ENCODE measurements around the gene RAB34. TPM values are rescaled to one million over a fixed set of nuclear protein-coding genes. Genes with fewer than 3 reads are reported as not detected.
"Not testable (repeated sequence)": the region's sequence is repeated elsewhere in the genome, so short reads cannot be mapped to it uniquely, and the experiment has no call there.

The RAB34 gene
- total RNA-seq, 2 experiments from 2014 or later, result 4.9 to 6.6 TPM

DNA sequence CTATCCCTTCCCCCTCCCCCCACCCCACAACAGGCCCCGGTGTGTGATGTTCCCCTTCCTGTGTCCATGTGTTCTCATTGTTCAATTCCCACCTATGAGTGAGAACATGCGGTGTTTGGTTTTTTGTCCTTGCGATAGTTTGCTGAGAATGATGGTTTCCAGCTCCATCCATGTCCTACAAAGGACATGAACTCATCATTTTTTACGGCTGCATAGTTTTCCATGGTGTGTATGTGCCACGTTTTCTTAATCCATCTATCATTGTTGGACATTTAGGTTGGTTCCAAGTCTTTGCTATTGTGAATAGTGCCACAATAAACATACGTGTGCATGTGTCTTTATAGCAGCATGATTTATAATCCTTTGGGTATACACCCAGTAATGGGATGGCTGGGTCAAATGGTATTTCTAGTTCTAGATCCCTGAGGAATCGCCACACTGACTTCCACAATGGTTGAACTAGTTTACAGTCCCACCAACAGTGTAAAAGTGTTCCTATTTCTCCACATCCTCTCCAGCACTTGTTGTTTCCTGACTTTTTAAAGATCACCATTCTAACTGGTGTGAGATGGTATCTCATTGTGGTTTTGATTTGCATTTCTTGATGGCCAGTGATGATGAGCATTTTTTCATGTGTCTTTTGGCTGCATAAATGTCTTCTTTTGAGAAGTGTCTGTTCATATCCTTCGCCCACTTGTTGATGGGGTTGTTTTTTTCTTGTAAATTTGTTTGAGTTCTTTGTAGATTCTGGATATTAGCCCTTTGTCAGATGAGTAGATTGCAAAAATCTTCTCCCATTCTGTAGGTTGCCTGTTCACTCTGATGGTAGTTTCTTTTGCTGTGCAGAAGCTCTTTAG lies 18.5 kb upstream of the RAB34 start:
- H3K36me3 Mint-ChIP-seq; H3K27ac Mint-ChIP-seq; H3K9me3 Mint-ChIP-seq; DNase-seq; H3K4me3 Mint-ChIP-seq; intact Hi-C loops (cut with micrococcal nuclease); H3K27me3 Mint-ChIP-seq: not testable (repeated sequence)
- H3K4me1 Mint-ChIP-seq (ENCODE audit: low read depth), result peaks cover 26% of the 10 kb centered on the region
- POLR2A ChIA-PET, result interaction anchor here (1.0 kb wide), 1 partner anchor 10 kb away, joined by 3 read pairs; no protein-coding TSS in a partner anchor
- CTCF ChIA-PET, result interaction anchor here (1.5 to 1.6 kb wide), 2 partner anchors 14 to 218 kb away, joined by 4 to 10 read pairs; no protein-coding TSS in a partner anchor

DNA sequence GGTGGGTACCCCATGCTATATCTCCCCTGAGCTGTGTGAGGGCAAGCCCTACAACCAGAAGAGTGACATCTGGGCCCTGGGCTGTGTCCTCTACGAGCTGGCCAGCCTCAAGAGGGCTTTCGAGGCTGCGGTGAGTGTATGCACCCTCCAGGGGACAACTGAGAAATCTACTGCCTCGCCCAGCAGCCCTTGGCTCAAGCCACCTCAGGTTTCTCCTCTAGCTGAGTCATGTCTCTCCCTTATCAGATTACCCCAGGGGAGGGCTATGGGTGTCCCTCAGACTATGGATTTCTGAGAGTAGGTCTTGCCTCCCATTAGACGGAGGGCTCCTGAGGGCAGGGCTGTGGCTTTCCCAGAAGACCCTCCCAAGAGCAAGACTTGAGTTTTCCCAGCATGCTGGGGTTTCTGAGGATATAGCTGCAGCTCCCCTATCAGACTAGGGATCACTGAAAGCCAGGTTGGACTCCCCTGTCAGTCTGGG lies 17.6 kb upstream of the RAB34 start:
- no peak for DNase-seq
- intact Hi-C loops (cut with micrococcal nuclease), result no loop called here
- H3K9me3 Mint-ChIP-seq, result no peaks in the 10 kb centered on the region
- no peaks in the 10 kb centered on the region for H3K27me3 Mint-ChIP-seq
- H3K4me3 Mint-ChIP-seq, result no peak overlapping the region
- CTCF ChIA-PET, result interaction anchor here (0.6 to 1.6 kb wide), 3 partner anchors 15 to 218 kb away, joined by 3 to 10 read pairs (median 4); no protein-coding TSS in a partner anchor
- H3K36me3 Mint-ChIP-seq, result peaks cover 7% of the 10 kb centered on the region
- H3K4me1 Mint-ChIP-seq (ENCODE audit: low read depth), result peaks cover 26% of the 10 kb centered on the region
- POLR2A ChIA-PET, result interaction anchor here (1.0 kb wide), 1 partner anchor 10 kb away, joined by 3 read pairs; no protein-coding TSS in a partner anchor
- H3K27ac Mint-ChIP-seq, result no peak overlapping the region

DNA sequence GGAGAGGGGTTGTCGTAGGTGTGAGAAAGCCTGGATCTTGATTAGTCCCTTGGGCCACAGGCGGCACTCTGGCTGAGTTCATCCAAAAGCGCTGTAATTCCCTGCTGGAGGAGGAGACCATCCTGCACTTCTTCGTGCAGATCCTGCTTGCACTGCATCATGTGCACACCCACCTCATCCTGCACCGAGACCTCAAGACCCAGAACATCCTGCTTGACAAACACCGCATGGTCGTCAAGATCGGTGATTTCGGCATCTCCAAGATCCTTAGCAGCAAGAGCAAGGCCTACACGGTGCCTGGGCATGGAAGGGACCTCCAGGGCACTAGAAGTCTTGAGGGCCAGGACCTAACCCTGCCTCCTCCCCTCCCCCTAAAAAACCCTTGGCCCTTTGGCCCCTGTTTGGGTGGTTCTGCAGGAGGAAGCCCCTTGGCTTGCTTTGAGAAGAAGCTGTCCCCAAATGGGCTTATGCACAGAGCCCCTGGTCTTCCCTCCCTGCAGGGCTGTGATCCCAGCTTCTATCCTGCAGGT lies 17.1 kb upstream of the RAB34 start:
- Mint-ChIP-seq H3K4me1 (ENCODE audit: low read depth) (peaks cover 28% of the 10 kb centered on the region), H3K27ac (no peak overlapping the region), H3K27me3 (no peaks in the 10 kb centered on the region), H3K4me3 (no peak overlapping the region), H3K9me3 (no peaks in the 10 kb centered on the region), H3K36me3 (peaks cover 7% of the 10 kb centered on the region)
- intact Hi-C loops (cut with micrococcal nuclease), result no loop called here
- no peak for DNase-seq
- ChIA-PET CTCF (interaction anchor here (0.6 to 1.6 kb wide), 4 partner anchors 15 to 219 kb away, joined by 3 to 10 read pairs (median 4); no protein-coding TSS in a partner anchor), POLR2A (no interaction called here)

DNA sequence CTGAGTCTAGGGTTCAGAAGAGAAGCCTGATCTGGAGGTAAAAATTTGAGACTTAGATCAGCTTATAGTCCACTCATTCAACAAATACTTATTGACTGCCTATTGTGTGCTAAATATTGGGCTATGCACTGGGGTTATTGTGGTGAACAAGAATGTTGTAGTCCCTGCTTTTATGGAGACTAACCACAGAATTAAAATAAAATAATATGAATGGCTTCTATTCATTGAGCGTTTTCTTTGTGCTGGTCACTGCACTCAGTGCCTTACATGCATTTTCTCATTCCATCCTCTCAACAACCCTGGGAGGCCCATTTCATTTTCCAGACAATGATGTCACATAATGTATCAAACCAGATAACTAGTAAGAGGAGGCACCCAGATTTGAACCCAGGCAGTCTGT lies 15.7 kb upstream of the RAB34 start:
- POLR2A ChIA-PET, result interaction anchor here (1.1 kb wide), 1 partner anchor 12 kb away, joined by 3 read pairs; no protein-coding TSS in a partner anchor
- intact Hi-C loops (cut with micrococcal nuclease), result no loop called here
- peaks cover 21% of the 10 kb centered on the region for H3K4me1 Mint-ChIP-seq (ENCODE audit: low read depth)
- no peak overlapping the region for H3K4me3 Mint-ChIP-seq
- no peaks in the 10 kb centered on the region for H3K9me3 Mint-ChIP-seq
- peaks cover 4% of the 10 kb centered on the region for H3K36me3 Mint-ChIP-seq
- CTCF ChIA-PET, result interaction anchor here (0.7 to 1.4 kb wide), 2 partner anchors 16 to 116 kb away, joined by 3 to 4 read pairs; no protein-coding TSS in a partner anchor
- H3K27ac Mint-ChIP-seq, result no peak overlapping the region
- DNase-seq, result no peak
- no peaks in the 10 kb centered on the region for H3K27me3 Mint-ChIP-seq

DNA sequence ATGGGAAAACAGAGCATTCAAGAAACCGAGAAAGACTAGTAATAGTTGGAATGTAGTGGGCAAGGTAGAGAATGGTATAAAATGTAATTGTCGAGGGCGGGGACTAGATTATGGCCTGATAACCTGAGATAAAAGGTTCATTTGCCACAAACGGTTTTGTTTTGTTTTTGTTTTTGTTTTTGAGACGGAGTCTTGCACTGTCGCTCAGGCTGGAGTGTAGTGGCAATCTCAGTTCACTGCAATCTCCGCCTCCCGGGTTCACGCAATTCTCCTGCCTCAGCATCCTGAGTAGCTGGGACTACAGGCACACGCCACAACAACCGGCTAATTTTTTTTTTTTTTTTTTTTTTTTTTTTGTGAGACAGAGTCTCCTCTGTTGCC lies 12.3 kb upstream of the RAB34 start:
- DNase-seq, result no peak
- CTCF ChIA-PET, result interaction anchor here (0.7 to 9.7 kb wide), 6 partner anchors 17 to 387 kb away, joined by 5 to 632 read pairs (median 49); partner anchors contain the start of genes PHF12 and TRAF4
- Mint-ChIP-seq H3K36me3 (peaks cover 10% of the 10 kb centered on the region), H3K27me3 (no peaks in the 10 kb centered on the region), H3K4me1 (ENCODE audit: low read depth) (peaks cover 20% of the 10 kb centered on the region), H3K27ac (peak overlapping the region; percentile 34), H3K9me3 (no peaks in the 10 kb centered on the region), H3K4me3 (peak overlapping the region; percentile 8)
- intact Hi-C loops (cut with micrococcal nuclease), result loop anchor here (1.0 to 5.0 kb wide), 4 partner anchors 83 to 564 kb away; partner anchors contain the start of genes BLTP2 and NUFIP2
- POLR2A ChIA-PET, result interaction anchor here (7.1 kb wide), 1 partner anchor 17 kb away, joined by 202 read pairs; the partner anchor contains the start of gene TRAF4

DNA sequence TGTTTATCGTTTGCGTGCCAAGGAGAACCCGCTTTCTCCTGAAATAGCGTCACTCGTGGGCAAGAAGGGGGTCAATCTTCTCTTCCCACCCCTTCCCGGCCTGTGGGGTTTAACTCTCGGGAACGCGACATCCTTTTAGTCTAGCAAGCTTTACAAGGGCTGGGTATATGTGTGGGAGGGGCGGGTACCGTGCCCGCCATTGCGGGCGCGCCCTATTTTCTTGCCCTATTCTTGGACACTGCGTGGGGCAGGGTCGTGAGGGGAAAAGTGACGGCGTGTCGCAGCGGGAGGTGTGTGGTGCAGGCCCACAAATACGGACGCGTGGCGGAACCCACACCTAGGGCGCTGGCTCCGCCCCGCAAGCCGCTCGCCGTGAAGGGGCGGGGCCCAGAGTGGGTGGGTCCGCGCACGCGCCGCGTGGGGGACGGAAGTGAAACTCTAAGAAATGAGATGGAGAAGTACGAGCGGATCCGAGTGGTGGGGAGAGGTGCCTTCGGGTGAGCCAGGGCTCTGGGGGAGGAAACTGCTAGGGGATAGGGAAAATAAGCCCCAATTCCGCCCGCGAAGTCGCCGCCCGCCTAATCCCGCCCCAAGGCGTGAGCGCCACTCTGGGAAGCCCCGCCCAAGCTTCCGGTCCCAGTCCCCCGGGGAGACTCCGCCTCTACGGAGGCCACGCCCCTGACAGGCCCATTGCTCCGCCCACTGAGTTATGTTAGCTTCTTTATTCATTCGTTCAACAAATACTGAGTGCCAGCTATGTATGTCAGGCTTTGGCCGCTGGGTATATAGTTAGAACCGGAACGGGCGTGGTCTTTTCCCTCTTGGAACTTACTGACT lies 10.9 kb upstream of the RAB34 start, which contains the start of gene NEK8:
Gene NEK8, plus strand, starts transcription at position 425 of the 837 bp plus-strand sequence. Its CDS starts 26 bp downstream, at position 451.
- ChIA-PET CTCF (interaction anchor here (0.7 to 9.7 kb wide), 22 partner anchors 9 to 416 kb away, joined by 3 to 632 read pairs (median 10); partner anchors contain the start of genes BLTP2, DHRS13, FAM222B and PHF12), POLR2A (interaction anchor here (1.0 to 7.1 kb wide), 14 partner anchors 9 to 387 kb away, joined by 3 to 202 read pairs (median 8); partner anchors contain the start of genes BLTP2, DHRS13, FLOT2 and PHF12)
- Mint-ChIP-seq H3K36me3 (peaks cover 24% of the 10 kb centered on the region), H3K4me1 (ENCODE audit: low read depth) (peaks cover 31% of the 10 kb centered on the region), H3K27me3 (no peaks in the 10 kb centered on the region), H3K27ac (peak within 1 kb of the TSS; percentile 98), H3K9me3 (no peaks in the 10 kb centered on the region), H3K4me3 (peak within 1 kb of the TSS; percentile 93)
- intact Hi-C loops (cut with micrococcal nuclease), result loop anchor here (1.0 to 5.0 kb wide), 8 partner anchors 9 to 566 kb away; partner anchors contain the start of genes BLTP2, DHRS13, NUFIP2 and RPL23A
- peak; percentile 99 for DNase-seq

DNA sequence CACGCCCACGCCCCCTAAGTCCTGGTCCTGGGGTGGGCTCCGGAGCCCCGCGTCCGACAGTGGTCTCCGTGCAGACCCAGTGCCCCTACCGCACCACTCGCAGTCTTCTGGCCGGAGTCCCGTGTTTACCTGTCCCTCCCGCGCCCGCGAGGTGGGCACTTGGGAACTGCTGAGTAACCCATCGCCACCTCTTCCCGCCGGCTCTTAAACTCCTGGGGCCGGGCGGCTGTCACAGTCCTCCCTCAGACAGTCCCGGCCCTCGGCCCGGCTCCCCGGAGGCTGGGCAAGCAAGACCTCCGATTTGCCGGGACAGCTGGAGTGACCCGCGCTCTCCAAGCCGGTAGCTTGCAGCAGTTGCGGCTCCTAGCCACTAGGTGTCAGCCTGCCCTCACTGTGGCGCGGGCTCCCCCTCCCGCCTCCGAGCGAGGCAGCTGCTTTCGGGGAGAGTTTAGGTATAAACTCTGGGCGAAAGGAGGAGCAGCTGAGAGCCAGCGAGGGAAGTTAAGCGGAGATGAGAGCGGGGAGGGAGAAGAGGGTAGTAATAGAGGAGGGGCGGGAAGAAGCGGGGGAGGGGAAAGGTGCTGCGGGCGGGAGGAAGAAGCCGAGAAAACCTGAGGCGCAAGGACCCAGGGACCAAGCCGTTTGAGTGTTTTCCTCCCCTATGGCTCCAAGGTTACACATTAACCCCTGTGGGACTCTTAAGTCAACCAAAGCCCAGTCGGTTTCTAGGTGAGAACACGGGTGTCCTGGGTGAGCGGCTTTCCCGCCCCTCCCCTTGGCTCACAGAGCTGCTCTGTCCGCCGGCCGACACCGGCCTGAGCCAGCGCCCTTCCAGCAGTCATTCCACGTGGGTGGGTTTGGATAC lies 9.2 kb upstream of the RAB34 start:
- H3K4me3 Mint-ChIP-seq, result peak overlapping the region; percentile 93
- intact Hi-C loops (cut with micrococcal nuclease), result loop anchor here (1.0 to 5.0 kb wide), 8 partner anchors 23 to 410 kb away; partner anchors contain the start of genes BLTP2 and FAM222B
- peak overlapping the region; percentile 98 for H3K27ac Mint-ChIP-seq
- ChIA-PET POLR2A (interaction anchor here (0.7 to 7.1 kb wide), 22 partner anchors 7 to 389 kb away, joined by 3 to 202 read pairs (median 5); partner anchors contain the start of genes DHRS13, FAM222B, PHF12 and RPL23A), CTCF (interaction anchor here (0.6 to 9.7 kb wide), 50 partner anchors 10 to 449 kb away, joined by 3 to 632 read pairs (median 4); partner anchors contain the start of genes BLTP2, DHRS13, FAM222B and FLOT2)
- H3K36me3 Mint-ChIP-seq, result peaks cover 39% of the 10 kb centered on the region
- H3K9me3 Mint-ChIP-seq, result no peaks in the 10 kb centered on the region
- peak; percentile 96 for DNase-seq
- H3K4me1 Mint-ChIP-seq (ENCODE audit: low read depth), result peaks cover 46% of the 10 kb centered on the region
- no peaks in the 10 kb centered on the region for H3K27me3 Mint-ChIP-seq

DNA sequence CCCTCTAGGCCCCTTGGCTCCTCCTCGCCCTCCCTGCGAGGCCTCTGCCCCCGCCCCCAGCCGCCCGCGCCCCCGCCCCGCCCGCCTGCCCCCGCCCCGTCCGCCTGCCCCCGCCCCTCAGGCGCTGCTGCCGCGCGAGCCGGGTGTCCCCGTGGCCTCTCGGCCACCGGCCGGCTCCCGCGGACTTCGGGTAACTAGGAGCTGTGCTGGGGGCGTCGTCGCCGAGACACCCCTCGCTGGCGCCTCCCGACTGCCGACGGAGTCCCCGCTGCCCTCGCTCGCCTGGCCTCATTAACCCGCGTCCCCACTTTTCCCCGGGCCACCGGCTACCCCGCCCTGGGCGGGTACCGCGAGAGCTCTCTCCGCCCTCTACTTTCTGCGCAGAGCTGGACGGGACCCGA lies 8.6 kb upstream of the RAB34 start, which contains the start of gene TLCD1:
Gene TLCD1, minus strand, starts transcription at position 8 of the 401 bp plus-strand sequence. CDS start 136 bp downstream, outside the sequence.
- intact Hi-C loops (cut with micrococcal nuclease), result loop anchor here (2.0 to 5.0 kb wide), 4 partner anchors 79 to 411 kb away; partner anchors contain the start of genes BLTP2 and FAM222B
- POLR2A ChIA-PET, result interaction anchor here (0.7 to 7.1 kb wide), 16 partner anchors 15 to 390 kb away, joined by 3 to 202 read pairs (median 5); partner anchors contain the start of genes DHRS13, FAM222B, PHF12 and TRAF4
- Mint-ChIP-seq H3K27me3 (no peaks in the 10 kb centered on the region), H3K4me3 (peak within 1 kb of the TSS; percentile 93), H3K27ac (peak within 1 kb of the TSS; percentile 98), H3K9me3 (no peaks in the 10 kb centered on the region), H3K4me1 (ENCODE audit: low read depth) (peaks cover 50% of the 10 kb centered on the region), H3K36me3 (peaks cover 45% of the 10 kb centered on the region)
- CTCF ChIA-PET, result interaction anchor here (0.7 to 9.7 kb wide), 44 partner anchors 9 to 450 kb away, joined by 3 to 632 read pairs (median 6); partner anchors contain the start of genes BLTP2, DHRS13, FAM222B and FLOT2
- peak; percentile 86 for DNase-seq

DNA sequence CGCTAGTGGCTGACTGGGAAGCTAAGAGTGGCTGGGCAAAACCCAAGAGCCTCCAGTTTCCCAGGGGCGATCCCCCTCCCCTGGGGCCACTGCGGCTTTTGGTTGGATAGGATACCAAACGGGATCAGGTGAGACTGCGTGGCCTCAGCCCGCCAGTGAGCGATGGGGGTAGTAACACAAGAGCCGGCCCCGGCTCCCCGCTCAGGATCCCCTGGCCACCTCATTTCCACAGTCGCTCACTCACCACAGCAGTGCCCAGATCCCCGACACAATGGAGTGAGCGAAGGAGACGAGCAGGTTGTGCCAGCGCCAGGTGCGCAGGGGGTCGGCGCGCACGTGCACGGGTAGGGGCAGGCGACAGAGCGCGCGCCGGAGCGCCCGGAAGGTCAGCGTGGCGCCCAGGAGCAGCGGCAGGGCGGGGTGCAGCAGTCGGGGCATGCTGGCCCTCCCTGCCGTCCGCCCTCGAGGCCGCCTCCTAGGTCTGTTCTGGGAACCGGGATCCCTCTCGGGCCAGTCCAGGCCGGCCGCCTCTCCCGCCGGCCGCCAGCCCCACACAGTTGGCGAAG lies 8.1 kb upstream of the RAB34 start:
- CTCF ChIA-PET, result interaction anchor here (0.9 to 9.7 kb wide), 28 partner anchors 9 to 451 kb away, joined by 3 to 632 read pairs (median 10); partner anchors contain the start of genes BLTP2, DHRS13, FAM222B and FLOT2
- intact Hi-C loops (cut with micrococcal nuclease), result loop anchor here (2.0 to 5.0 kb wide), 4 partner anchors 78 to 412 kb away; partner anchors contain the start of genes BLTP2 and FAM222B
- peaks cover 50% of the 10 kb centered on the region for H3K36me3 Mint-ChIP-seq
- peaks cover 51% of the 10 kb centered on the region for H3K4me1 Mint-ChIP-seq (ENCODE audit: low read depth)
- H3K27ac Mint-ChIP-seq, result peak overlapping the region; percentile 91
- H3K4me3 Mint-ChIP-seq, result peak overlapping the region; percentile 85
- H3K27me3 Mint-ChIP-seq, result no peaks in the 10 kb centered on the region
- DNase-seq, result peak; percentile 73
- no peaks in the 10 kb centered on the region for H3K9me3 Mint-ChIP-seq
- POLR2A ChIA-PET, result interaction anchor here (0.7 to 7.1 kb wide), 9 partner anchors 15 to 224 kb away, joined by 3 to 202 read pairs (median 7); partner anchors contain the start of genes BLTP2, FAM222B, PROCA1 and TRAF4
